Bronchial epithelial cell (primary cell): Measurements from ENCODE around the gene TMEM43. TPM values are rescaled to one million over a fixed set of nuclear protein-coding genes. Genes with fewer than 3 reads are reported as not detected.

Experiments used
- DNase-seq: peaks from one replicate; pipeline ENCODE4 v3.0.0-alpha.2; 2010; ENCODE audit warnings: low read depth
- FAIRE-seq: peaks from 2 replicates; lab custom pipeline; 2011; peaks lifted over from hg19 to GRCh38; lab: Jason Lieb, UNC
- H3K27me3 ChIP-seq: 2 replicates; pipeline ENCODE4 v1.5.1; 2011; ENCODE audit warnings: low read length; ENCODE audit not compliant: control insufficient read depth, insufficient read depth
- H3K36me3 ChIP-seq: 2 replicates; pipeline ENCODE4 v1.5.1; 2011; ENCODE audit warnings: low read length; ENCODE audit not compliant: control insufficient read depth, insufficient read depth
- H3K4me3 ChIP-seq: 2 replicates; pipeline ENCODE4 v1.5.1; 2011; ENCODE audit warnings: mild to moderate bottlenecking, low read depth, low read length, control low read depth
- CTCF ChIP-seq: IDR thresholded peaks from 2 replicates; pipeline ENCODE4 v1.5.1; 2011; ENCODE audit warnings: mild to moderate bottlenecking, moderate library complexity, low read length, control low read depth, inconsistent platforms; ENCODE audit not compliant: insufficient read depth, severe bottlenecking
- total RNA-seq: library from RNA; depleted of rRNA; stranded (reverse); fragments of >200 nt; gene quantifications from 2 replicates; pipeline ENCODE4 v1.2.1, GENCODE V29; 2014

Gene TMEM43
- total RNA-seq, 1 donor from 2014 or later, result 88.5 TPM

DNA sequence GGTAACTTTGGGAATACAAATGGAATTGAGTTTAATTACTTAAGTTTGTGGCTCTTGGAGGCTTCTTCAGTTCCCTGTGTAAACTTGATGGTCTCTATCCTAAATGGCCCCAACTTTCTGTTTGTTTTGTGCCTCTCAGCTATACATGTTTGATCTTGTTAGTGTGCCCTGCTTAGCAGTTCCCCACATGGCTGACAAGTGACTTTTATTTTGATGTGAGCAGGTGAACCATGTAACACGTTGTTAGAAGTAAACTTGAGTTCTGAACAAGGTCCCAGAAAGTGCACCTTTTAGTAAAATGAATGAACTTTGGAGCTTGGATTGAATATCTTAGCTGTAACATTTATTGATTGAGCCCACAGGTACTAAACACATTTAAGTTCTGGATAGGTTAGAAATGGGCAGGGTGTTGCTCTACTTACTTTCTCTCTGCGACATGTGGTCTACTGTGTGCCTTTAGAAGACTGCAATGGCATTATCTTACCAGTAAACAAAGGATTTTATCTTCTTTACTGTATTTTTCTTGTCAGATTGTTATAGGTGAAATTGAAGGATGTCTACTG is 58.2 kb downstream of the TMEM43 start:
- FAIRE-seq (no peak), DNase-seq (peak; percentile 47)
- Histone ChIP-seq H3K36me3 (peaks cover 4% of the 10 kb centered on the region), H3K4me3 (no peak overlapping the region), H3K27me3 (no peaks in the 10 kb centered on the region)
- TF ChIP-seq CTCF, result no peak

GRCh38 chr3:14186854-14187458 is 62.1 kb downstream of the TMEM43 start:
- peaks cover 4% of the 10 kb centered on the region for H3K36me3 ChIP-seq
- no peaks in the 10 kb centered on the region for H3K27me3 ChIP-seq
- no peak for DNase-seq
- no peak overlapping the region for H3K4me3 ChIP-seq
- no peak for TF ChIP-seq CTCF
- FAIRE-seq, result no peak

DNA sequence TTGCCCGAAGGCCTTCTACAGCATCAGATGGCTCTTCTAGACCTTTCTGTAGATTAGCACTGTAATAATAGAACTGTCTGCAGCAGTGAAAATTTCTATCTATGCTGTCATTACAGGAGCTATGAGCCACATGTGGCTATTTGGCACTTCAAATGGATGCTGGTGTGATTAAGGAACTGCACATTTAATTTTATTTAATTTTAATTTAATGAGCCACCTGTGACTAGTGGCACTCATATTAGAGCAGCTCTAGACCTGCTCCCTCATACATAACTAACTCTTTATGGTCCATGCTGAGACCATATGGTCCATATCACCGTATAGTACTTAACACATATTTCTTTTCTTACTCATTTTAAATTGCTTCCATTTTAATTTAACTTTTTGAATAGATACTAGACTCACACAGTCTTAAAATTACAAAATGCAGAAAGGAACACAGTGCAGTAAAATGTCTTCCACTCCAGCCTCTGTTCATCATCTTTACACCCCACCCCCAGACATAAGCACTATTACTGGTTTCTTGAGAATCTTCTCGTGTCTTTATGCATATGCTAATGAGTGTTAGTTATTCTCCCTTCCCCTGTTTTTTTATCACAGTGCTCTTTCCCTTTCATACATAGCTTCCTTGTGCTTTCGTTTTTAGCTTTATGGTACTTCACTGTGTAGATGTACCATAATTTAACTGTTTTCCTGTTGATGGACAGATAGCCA is 63.3 kb downstream of the TMEM43 start:
- no peak for TF ChIP-seq CTCF
- no peak for DNase-seq
- peaks cover 4% of the 10 kb centered on the region for H3K36me3 ChIP-seq

More for the DNA sequence above, 63.3 kb downstream of the TMEM43 start:
- H3K4me3 ChIP-seq, result no peak overlapping the region
- no peaks in the 10 kb centered on the region for H3K27me3 ChIP-seq
- FAIRE-seq, result no peak

Other genes starting within 250 kb of the TMEM43 start
- gene WNT7A, start 245.0 kb upstream of the TMEM43 start, total RNA-seq, result 7.9 and 13.4 TPM in 2 replicates
- 23.6 and 32.1 TPM in 2 replicates for gene CHCHD4, start 182 bp upstream of the TMEM43 start, total RNA-seq
- gene XPC, start 53.5 kb downstream of the TMEM43 start, total RNA-seq, result 25.3 and 33.4 TPM in 2 replicates
- 5.5 and 6.6 TPM in 2 replicates for gene LSM3, start 53.8 kb downstream of the TMEM43 start, total RNA-seq